Measurements from ENCODE around the gene APOLD1.

DNA sequence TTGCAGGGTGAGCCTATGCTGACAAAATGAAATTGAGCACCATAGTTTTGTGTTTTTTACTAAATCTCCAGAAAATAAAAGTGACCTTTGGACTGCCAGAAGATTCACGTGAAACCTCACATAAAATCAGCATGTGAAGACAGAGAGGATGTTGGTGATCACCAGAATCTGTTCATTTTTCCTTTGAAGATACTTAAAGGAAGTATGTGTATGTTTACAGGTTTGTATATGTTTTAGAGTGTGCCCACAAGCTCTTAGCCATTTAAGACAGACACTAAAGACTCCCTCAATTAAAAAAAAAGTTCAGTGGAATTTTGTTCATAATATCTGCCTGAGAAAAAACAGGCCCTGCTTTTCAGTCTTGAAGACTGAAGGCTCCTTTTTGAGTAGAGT, 53.5 kb downstream of the APOLD1 start:
- TF ChIP-seq POLR2AphosphoS5 (IDR thresholded peaks at IDR 0.05) (no peak), POLR2A (IDR thresholded peaks at IDR 0.05) (no peak)
- TF ChIP-seq, protein P1, sequence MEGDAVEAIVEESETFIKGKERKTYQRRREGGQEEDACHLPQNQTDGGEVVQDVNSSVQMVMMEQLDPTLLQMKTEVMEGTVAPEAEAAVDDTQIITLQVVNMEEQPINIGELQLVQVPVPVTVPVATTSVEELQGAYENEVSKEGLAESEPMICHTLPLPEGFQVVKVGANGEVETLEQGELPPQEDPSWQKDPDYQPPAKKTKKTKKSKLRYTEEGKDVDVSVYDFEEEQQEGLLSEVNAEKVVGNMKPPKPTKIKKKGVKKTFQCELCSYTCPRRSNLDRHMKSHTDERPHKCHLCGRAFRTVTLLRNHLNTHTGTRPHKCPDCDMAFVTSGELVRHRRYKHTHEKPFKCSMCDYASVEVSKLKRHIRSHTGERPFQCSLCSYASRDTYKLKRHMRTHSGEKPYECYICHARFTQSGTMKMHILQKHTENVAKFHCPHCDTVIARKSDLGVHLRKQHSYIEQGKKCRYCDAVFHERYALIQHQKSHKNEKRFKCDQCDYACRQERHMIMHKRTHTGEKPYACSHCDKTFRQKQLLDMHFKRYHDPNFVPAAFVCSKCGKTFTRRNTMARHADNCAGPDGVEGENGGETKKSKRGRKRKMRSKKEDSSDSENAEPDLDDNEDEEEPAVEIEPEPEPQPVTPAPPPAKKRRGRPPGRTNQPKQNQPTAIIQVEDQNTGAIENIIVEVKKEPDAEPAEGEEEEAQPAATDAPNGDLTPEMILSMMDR (IDR thresholded peaks at IDR 0.05), result no peak
